B cell (primary cell): ENCODE results near the gene ENOX1. TPM values are rescaled to one million over a fixed set of nuclear protein-coding genes. Genes with fewer than 3 reads are reported as not detected.

ENCODE experiments used
- ATAC-seq: fragments of 200-7000 bp; cut with Tn5 transposase; one replicate; pipeline ENCODE4 v1.10.0; 2021; ENCODE audit warnings: low read depth, mild to moderate bottlenecking, moderate number of reproducible peaks, moderate library complexity
- CTCF ChIA-PET: fragments of 350-600 bp; sonication (Branson Sonifier 250); formaldehyde crosslinking; loops from one replicate; lab custom pipeline; 2021; ENCODE audit warnings: antibody characterized with exemption, inconsistent platforms; lab: Charles Lee
- POLR2A ChIA-PET: fragments of 350-600 bp; sonication (Branson Sonifier 250); formaldehyde crosslinking; loops from one replicate; lab custom pipeline; 2021; ENCODE audit warnings: antibody characterized with exemption; lab: Charles Lee
- DNase-seq: peaks from one replicate; pipeline ENCODE4 v3.0.0; 2013
- H2AFZ ChIP-seq: 2 replicates; pipeline ENCODE4 v1.6.1; 2012; ENCODE audit warnings: mild to moderate bottlenecking, low read depth, low read length; ENCODE audit not compliant: insufficient read depth, poor library complexity, severe bottlenecking
- H3K27ac ChIP-seq, 2 donors: 1 replicate in 1 of 2; 2 replicates in 1 of 2; pipeline ENCODE4 v1.5.1; 2012 to 2013; ENCODE audit warnings: low read length in 2 of 2, mild to moderate bottlenecking in 2 of 2, moderate library complexity in 1 of 2
- H3K27me3 ChIP-seq, 4 experiments: fragments of 200-600 bp in 1 of 4; sonication (generic) in 1 of 4; replicated peaks in 1 of 4; 1 replicate in 2 of 4; 2 replicates in 2 of 4; pipeline versions ENCODE4 v1.6.1 to v1.7.0; 2013 to 2016; ENCODE audit warnings: low read length in 3 of 4, mild to moderate bottlenecking in 2 of 4, mixed read lengths in 1 of 4, moderate library complexity in 1 of 4; ENCODE audit not compliant: insufficient read depth in 4 of 4, control insufficient read depth in 3 of 4; ENCODE audit errors: control extremely low read depth in 1 of 4
- H3K36me3 ChIP-seq, 2 experiments: replicated peaks in 1 of 2; 1 replicate in 1 of 2; 2 replicates in 1 of 2; pipeline versions ENCODE4 v1.6.1 to v1.7.1; 2013; ENCODE audit warnings: low read length in 1 of 2; ENCODE audit not compliant: insufficient read depth in 2 of 2, control insufficient read depth in 1 of 2; ENCODE audit errors: control extremely low read depth in 1 of 2, extremely low read depth in 1 of 2
- H3K4me1 ChIP-seq, 2 donors: fragments of 200-600 bp in 1 of 2; sonication (generic) in 1 of 2; 1 replicate in 1 of 2; 2 replicates in 1 of 2; pipeline versions ENCODE4 v1.5.1 to v1.6.1; 2013 to 2017; ENCODE audit warnings: low read length in 2 of 2; ENCODE audit not compliant: control insufficient read depth in 2 of 2, insufficient read depth in 2 of 2
- H3K4me2 ChIP-seq: replicated peaks from 2 replicates; pipeline ENCODE3; 2012; ENCODE audit warnings: mild to moderate bottlenecking, low read depth, low read length; ENCODE audit not compliant: poor library complexity, severe bottlenecking
- H3K4me3 ChIP-seq, 5 experiments: fragments of 200-600 bp in 1 of 5; sonication (generic) in 1 of 5; 1 replicate in 3 of 5; 2 replicates in 2 of 5; pipeline versions ENCODE4 v1.5.1 to v1.7.0; 2011 to 2016; ENCODE audit warnings: low read length in 4 of 5, mild to moderate bottlenecking in 4 of 5, low read depth in 2 of 5, control low read depth in 1 of 5, moderate library complexity in 1 of 5; ENCODE audit not compliant: insufficient read depth in 1 of 5; ENCODE audit errors: control extremely low read depth in 1 of 5, extremely low read depth in 1 of 5
- H3K79me2 ChIP-seq: fragments of 200-600 bp; sonication (generic); one replicate; pipeline ENCODE4 v1.6.0; 2016; ENCODE audit warnings: low read length; ENCODE audit not compliant: control insufficient read depth, insufficient read depth
- H3K9ac ChIP-seq: fragments of 200-600 bp; sonication (generic); 2 replicates; pipeline ENCODE4 v1.6.1; 2017; ENCODE audit warnings: mild to moderate bottlenecking, low read length, moderate library complexity
- H3K9me3 ChIP-seq, 3 donors: one replicate each; pipeline versions ENCODE4 v1.6.1 to v1.7.1; 2013; ENCODE audit warnings: low read length in 2 of 3; ENCODE audit not compliant: control insufficient read depth in 2 of 3, insufficient read depth in 1 of 3; ENCODE audit errors: control extremely low read depth in 1 of 3
- H4K20me1 ChIP-seq: 2 replicates; pipeline ENCODE4 v1.6.0; 2012; ENCODE audit warnings: mild to moderate bottlenecking, low read length; ENCODE audit not compliant: insufficient read depth, control insufficient read depth, poor library complexity, severe bottlenecking
- H3K27ac Mint-ChIP-seq: one replicate; pipeline ENCODE4 v1.8.0; 2021; ENCODE audit warnings: mixed read lengths
- H3K27me3 Mint-ChIP-seq: one replicate; pipeline ENCODE4 v1.8.0; 2021; ENCODE audit warnings: mixed read lengths
- H3K4me1 Mint-ChIP-seq: one replicate; pipeline ENCODE4 v1.8.0; 2021; ENCODE audit warnings: mixed read lengths
- H3K4me3 Mint-ChIP-seq: one replicate; pipeline ENCODE4 v1.8.0; 2021; ENCODE audit warnings: mixed read lengths
- H3K9me3 Mint-ChIP-seq: one replicate; pipeline ENCODE4 v1.8.0; 2022; ENCODE audit warnings: mixed read lengths; ENCODE audit not compliant: insufficient read depth
- EZH2 ChIP-seq: IDR thresholded peaks from 2 replicates; pipeline ENCODE4 v1.6.1; 2012; ENCODE audit warnings: borderline replicate concordance, low read depth, mild to moderate bottlenecking, moderate library complexity, low read length; ENCODE audit not compliant: insufficient read depth, poor library complexity, severe bottlenecking
- WGBS: methylation state at CpG from one replicate; pipeline ENCODE4 v1.1.5; 2013; ENCODE audit warnings: missing lambda C conversion rate; ENCODE audit not compliant: insufficient coverage; 5-methylcytosine and 5-hydroxymethylcytosine counted together
- intact Hi-C: fragments of 100-400 bp; cut with micrococcal nuclease; formaldehyde crosslinking; loops from one replicate; pipeline ENCODE4 v1.10.0; 2022
- polyA plus RNA-seq: library from polyadenylated mRNA; depleted of rRNA; stranded (reverse); fragments of >200 nt; gene quantifications from 2 replicates; pipeline ENCODE4 v1.2.3, GENCODE V29; 2012
- total RNA-seq, 2 donors: library from RNA; stranded (reverse); fragments of 120-200 nt in 1 of 2; gene quantifications; 1 replicate in 1 of 2; 2 replicates in 1 of 2; pipeline versions ENCODE4 v1.2.3 to v1.2.4, GENCODE V29; 2013 to 2022
- TF ChIP-seq, protein P1 (sequence below): fragments of 200-600 bp; IDR thresholded peaks from one replicate; pipeline ENCODE4 v1.8.0; 2022; ENCODE audit warnings: antibody characterized with exemption, mild to moderate bottlenecking

The ENOX1 gene
- total and polyA plus RNA-seq, 2 donors (not counting 1 experiment from before 2014, with no cell fraction given), result not detected

DNA sequence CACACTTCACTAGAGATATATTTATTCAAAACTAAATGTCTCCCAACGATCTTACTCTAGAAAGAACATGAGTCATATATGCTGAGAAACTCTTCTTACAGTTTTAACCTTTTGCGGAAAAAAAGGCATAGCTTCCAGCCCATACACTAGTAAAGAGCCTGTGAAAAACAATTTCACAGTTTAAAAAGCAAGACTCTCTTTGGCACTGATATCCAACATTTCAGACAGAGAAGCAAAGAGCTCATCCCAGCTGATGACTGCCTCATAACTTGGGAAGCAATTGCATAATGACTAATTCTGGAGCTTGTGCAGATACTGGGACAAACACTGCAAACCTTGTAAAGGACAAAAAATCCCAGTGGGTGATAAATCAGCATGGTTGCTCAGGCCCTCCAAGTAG, 88.0 kb downstream of the ENOX1 start:
- DNase-seq (no peak), ATAC-seq (no peak)
- Histone ChIP-seq H3K4me1 (no peaks in the 10 kb centered on the region), H4K20me1 (no peaks in the 10 kb centered on the region), H3K4me3 (no peak overlapping the region), H2AFZ (no peak overlapping the region), H3K27me3 (no peaks in the 10 kb centered on the region), H3K4me2 (no peak overlapping the region), H3K9me3 (no peaks in the 10 kb centered on the region), H3K36me3 (no peaks in the 10 kb centered on the region), H3K27ac (no peak overlapping the region), H3K9ac (no peak overlapping the region), H3K79me2 (no peaks in the 10 kb centered on the region)
- intact Hi-C loops, result no loop called here
- ChIA-PET CTCF (no interaction called here), POLR2A (no interaction called here)
- 61% methylated on average over 2 of the region's 2 CpGs for WGBS
- Mint-ChIP-seq H3K27ac (no peak overlapping the region), H3K4me1 (no peaks in the 10 kb centered on the region), H3K27me3 (peaks cover 18% of the 10 kb centered on the region), H3K4me3 (no peak overlapping the region), H3K9me3 (no peaks in the 10 kb centered on the region)
- TF ChIP-seq EZH2, result no peak
- TF ChIP-seq, protein P1, sequence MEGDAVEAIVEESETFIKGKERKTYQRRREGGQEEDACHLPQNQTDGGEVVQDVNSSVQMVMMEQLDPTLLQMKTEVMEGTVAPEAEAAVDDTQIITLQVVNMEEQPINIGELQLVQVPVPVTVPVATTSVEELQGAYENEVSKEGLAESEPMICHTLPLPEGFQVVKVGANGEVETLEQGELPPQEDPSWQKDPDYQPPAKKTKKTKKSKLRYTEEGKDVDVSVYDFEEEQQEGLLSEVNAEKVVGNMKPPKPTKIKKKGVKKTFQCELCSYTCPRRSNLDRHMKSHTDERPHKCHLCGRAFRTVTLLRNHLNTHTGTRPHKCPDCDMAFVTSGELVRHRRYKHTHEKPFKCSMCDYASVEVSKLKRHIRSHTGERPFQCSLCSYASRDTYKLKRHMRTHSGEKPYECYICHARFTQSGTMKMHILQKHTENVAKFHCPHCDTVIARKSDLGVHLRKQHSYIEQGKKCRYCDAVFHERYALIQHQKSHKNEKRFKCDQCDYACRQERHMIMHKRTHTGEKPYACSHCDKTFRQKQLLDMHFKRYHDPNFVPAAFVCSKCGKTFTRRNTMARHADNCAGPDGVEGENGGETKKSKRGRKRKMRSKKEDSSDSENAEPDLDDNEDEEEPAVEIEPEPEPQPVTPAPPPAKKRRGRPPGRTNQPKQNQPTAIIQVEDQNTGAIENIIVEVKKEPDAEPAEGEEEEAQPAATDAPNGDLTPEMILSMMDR, result no peak

DNA sequence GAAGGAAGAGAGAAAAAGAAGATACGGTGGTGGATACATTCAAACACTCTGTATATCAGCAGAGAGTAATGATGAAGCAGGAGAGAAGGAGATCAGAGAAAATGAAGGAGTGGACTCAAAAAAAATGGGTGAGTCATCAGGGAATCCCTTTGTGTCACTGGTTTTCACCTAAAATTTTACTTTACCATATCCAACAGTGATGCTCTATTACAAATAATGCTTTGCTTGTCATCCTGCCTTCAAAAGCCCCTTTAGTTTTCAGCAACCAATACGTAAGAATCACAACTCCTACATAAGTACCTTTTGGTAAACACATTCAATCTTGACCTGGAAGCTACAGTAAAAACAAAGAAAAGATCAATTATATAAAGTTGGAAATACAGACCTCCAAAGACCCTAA, 88.8 kb downstream of the ENOX1 start:
- CTCF ChIA-PET, result no interaction called here
- no peaks in the 10 kb centered on the region for H4K20me1 ChIP-seq
- no peaks in the 10 kb centered on the region for H3K27me3 ChIP-seq
- no peak for ATAC-seq
- no peaks in the 10 kb centered on the region for H3K9me3 ChIP-seq
- no peaks in the 10 kb centered on the region for H3K4me1 ChIP-seq
- H2AFZ ChIP-seq, result no peak overlapping the region
- H3K4me2 ChIP-seq, result no peak overlapping the region
- POLR2A ChIA-PET, result no interaction called here
- no peak overlapping the region for H3K9ac ChIP-seq
- Mint-ChIP-seq H3K27me3 (peaks cover 18% of the 10 kb centered on the region), H3K9me3 (no peaks in the 10 kb centered on the region), H3K4me3 (no peak overlapping the region), H3K27ac (no peak overlapping the region), H3K4me1 (no peaks in the 10 kb centered on the region)
- DNase-seq, result no peak
- WGBS, result no CpG with 5 or more reads among the region's 2 CpGs
- TF ChIP-seq, protein P1, result no peak
- TF ChIP-seq EZH2, result no peak
- intact Hi-C loops, result no loop called here
- no peak overlapping the region for H3K27ac ChIP-seq
- H3K79me2 ChIP-seq, result no peaks in the 10 kb centered on the region
- no peak overlapping the region for H3K4me3 ChIP-seq
- no peaks in the 10 kb centered on the region for H3K36me3 ChIP-seq
